ENCODE results near the gene REV1. TPM values are rescaled to one million over a fixed set of nuclear protein-coding genes. Genes with fewer than 3 reads are reported as not detected.

The REV1 gene
- total RNA-seq, 1 experiment from 2014 or later: 38.7 TPM

DNA sequence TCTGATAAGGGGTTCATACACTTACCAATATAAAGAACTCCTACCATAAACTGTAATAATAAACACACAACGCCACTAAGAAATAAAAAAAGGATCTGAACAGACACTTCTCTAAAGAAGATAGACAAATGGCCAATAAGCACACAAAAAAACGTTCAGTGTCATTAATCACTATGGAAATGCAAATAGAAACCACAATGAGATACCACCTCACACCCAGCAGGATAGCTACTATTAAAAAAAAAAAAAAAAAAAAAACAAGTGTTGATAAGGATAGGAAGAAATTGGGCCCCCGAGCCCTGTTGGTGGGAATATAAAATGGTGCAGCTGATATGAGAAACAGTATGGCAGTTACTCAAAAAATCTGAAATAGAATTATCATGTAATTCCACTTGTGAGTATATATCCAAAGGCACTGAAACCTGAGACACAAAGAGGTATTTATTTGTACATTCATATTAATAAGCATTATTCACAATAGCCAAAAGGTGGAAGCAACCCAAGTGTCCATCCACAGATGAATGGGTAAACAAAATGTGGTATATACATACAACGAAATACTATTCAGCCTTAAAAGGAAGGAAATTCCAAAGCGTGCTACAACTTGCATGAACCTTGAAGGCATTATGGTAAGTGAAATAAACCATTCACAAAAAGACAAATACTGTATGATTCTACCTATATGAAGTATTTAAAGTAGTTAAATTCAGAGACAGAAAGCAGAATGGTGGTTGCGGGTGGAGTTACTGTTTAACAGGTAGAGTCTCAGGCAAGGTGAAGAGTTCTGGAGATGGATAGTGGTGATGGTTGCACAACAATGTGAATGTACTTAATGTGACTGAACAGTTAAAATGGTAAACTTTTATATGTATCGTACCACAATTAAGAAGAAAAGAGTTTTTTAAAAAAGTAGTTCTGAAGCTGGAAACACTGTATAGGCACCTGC lies 17.9 kb downstream of the REV1 start:
- Mint-ChIP-seq H3K4me1 (peaks cover 78% of the 10 kb centered on the region), H3K36me3 (peaks cover 17% of the 10 kb centered on the region), H3K27ac (peak overlapping the region; percentile 73; the same call in 1 of the 2 replicates), H3K4me3 (no peak overlapping the region), H3K9me3 (peaks cover 14% of the 10 kb centered on the region), H3K27me3 (ENCODE audit: low read depth) (no peaks in the 10 kb centered on the region)
- ChIA-PET POLR2A (interaction anchor here (0.6 kb wide), 1 partner anchor 92 kb away, joined by 3 read pairs; no protein-coding TSS in a partner anchor), CTCF (interaction anchor here (0.6 to 1.0 kb wide), 2 partner anchors 18 to 276 kb away, joined by 3 read pairs; no protein-coding TSS in a partner anchor)
- ATAC-seq (no peak), DNase-seq (ENCODE audit: low spot score) (no peak)
- no peak for TF ChIP-seq NFATC4 (CRISPR knock-in tag; IDR thresholded peaks at IDR 0.05)
- no peak for TF ChIP-seq RELA (CRISPR knock-in tag; IDR thresholded peaks at IDR 0.05; ENCODE audit: borderline replicate concordance)
- TF ChIP-seq, protein P1, sequence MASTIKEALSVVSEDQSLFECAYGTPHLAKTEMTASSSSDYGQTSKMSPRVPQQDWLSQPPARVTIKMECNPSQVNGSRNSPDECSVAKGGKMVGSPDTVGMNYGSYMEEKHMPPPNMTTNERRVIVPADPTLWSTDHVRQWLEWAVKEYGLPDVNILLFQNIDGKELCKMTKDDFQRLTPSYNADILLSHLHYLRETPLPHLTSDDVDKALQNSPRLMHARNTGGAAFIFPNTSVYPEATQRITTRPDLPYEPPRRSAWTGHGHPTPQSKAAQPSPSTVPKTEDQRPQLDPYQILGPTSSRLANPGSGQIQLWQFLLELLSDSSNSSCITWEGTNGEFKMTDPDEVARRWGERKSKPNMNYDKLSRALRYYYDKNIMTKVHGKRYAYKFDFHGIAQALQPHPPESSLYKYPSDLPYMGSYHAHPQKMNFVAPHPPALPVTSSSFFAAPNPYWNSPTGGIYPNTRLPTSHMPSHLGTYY (CRISPR knock-in tag; IDR thresholded peaks at IDR 0.05): no peak
- TF ChIP-seq TP53 (CRISPR knock-in tag; IDR thresholded peaks at IDR 0.05): no peak
- TF ChIP-seq FOXP1 (CRISPR knock-in tag; IDR thresholded peaks at IDR 0.05; ENCODE audit: borderline replicate concordance): no peak
- TF ChIP-seq, protein P2, sequence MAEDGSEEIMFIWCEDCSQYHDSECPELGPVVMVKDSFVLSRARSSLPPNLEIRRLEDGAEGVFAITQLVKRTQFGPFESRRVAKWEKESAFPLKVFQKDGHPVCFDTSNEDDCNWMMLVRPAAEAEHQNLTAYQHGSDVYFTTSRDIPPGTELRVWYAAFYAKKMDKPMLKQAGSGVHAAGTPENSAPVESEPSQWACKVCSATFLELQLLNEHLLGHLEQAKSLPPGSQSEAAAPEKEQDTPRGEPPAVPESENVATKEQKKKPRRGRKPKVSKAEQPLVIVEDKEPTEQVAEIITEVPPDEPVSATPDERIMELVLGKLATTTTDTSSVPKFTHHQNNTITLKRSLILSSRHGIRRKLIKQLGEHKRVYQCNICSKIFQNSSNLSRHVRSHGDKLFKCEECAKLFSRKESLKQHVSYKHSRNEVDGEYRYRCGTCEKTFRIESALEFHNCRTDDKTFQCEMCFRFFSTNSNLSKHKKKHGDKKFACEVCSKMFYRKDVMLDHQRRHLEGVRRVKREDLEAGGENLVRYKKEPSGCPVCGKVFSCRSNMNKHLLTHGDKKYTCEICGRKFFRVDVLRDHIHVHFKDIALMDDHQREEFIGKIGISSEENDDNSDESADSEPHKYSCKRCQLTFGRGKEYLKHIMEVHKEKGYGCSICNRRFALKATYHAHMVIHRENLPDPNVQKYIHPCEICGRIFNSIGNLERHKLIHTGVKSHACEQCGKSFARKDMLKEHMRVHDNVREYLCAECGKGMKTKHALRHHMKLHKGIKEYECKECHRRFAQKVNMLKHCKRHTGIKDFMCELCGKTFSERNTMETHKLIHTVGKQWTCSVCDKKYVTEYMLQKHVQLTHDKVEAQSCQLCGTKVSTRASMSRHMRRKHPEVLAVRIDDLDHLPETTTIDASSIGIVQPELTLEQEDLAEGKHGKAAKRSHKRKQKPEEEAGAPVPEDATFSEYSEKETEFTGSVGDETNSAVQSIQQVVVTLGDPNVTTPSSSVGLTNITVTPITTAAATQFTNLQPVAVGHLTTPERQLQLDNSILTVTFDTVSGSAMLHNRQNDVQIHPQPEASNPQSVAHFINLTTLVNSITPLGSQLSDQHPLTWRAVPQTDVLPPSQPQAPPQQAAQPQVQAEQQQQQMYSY (CRISPR knock-in tag; IDR thresholded peaks at IDR 0.05): no peak
- TF ChIP-seq, protein P3, sequence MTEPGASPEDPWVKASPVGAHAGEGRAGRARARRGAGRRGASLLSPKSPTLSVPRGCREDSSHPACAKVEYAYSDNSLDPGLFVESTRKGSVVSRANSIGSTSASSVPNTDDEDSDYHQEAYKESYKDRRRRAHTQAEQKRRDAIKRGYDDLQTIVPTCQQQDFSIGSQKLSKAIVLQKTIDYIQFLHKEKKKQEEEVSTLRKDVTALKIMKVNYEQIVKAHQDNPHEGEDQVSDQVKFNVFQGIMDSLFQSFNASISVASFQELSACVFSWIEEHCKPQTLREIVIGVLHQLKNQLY (CRISPR knock-in tag; IDR thresholded peaks at IDR 0.05): no peak
- no peak for TF ChIP-seq NFE2L1 (CRISPR knock-in tag; IDR thresholded peaks at IDR 0.05)
- TF ChIP-seq ZBTB43 (CRISPR knock-in tag; IDR thresholded peaks at IDR 0.05): no peak

GRCh38 chr2:99470957-99471356 lies 18.9 kb downstream of the REV1 start:
- Mint-ChIP-seq H3K4me1 (peaks cover 72% of the 10 kb centered on the region), H3K9me3 (peaks cover 14% of the 10 kb centered on the region), H3K4me3 (no peak overlapping the region), H3K36me3 (peaks cover 19% of the 10 kb centered on the region), H3K27ac (no peak overlapping the region), H3K27me3 (ENCODE audit: low read depth) (no peaks in the 10 kb centered on the region)
- CTCF ChIA-PET: no interaction called here
- ATAC-seq: no peak
- POLR2A ChIA-PET: no interaction called here
- DNase-seq (ENCODE audit: low spot score): no peak
- TF ChIP-seq ETV6 (CRISPR knock-in tag; IDR thresholded peaks at IDR 0.05): no peak
- TF ChIP-seq, protein P3 (CRISPR knock-in tag; IDR thresholded peaks at IDR 0.05): no peak
- no peak for TF ChIP-seq ZNF416 (CRISPR knock-in tag; IDR thresholded peaks at IDR 0.05)
- TF ChIP-seq ARID4B (CRISPR knock-in tag; IDR thresholded peaks at IDR 0.05; ENCODE audit: borderline replicate concordance): no peak
- TF ChIP-seq RELA (CRISPR knock-in tag; IDR thresholded peaks at IDR 0.05; ENCODE audit: borderline replicate concordance): no peak
- TF ChIP-seq PRRX2 (CRISPR knock-in tag; IDR thresholded peaks at IDR 0.05): no peak
- no peak for TF ChIP-seq AFF4 (CRISPR knock-in tag; IDR thresholded peaks at IDR 0.05; ENCODE audit: borderline replicate concordance)
- TF ChIP-seq FOXP1 (CRISPR knock-in tag; IDR thresholded peaks at IDR 0.05; ENCODE audit: borderline replicate concordance): no peak
- TF ChIP-seq USF2 (CRISPR knock-in tag; IDR thresholded peaks at IDR 0.05): no peak

Measured in WTC11 (cell line).